ENCODE data around the gene XPO4.

Gene XPO4

GRCh38 chr13:20832861-20833260 lies 69.7 kb downstream of the XPO4 start:
- in situ Hi-C loops (cut with MboI; ENCODE audit: low sequenced_read_pairs, unreplicated experiment) = no loop called here
- no peak for DNase-seq (ENCODE audit: low spot score)
- no peak for TF ChIP-seq CTCF (IDR thresholded peaks at IDR 0.05; ENCODE audit: borderline replicate concordance, control extremely low read depth, extremely low read depth, insufficient read depth, missing control alignments)

- no peak for TF ChIP-seq CTCF (IDR thresholded peaks at IDR 0.05; ENCODE audit: borderline replicate concordance, control extremely low read depth, extremely low read depth, insufficient read depth, missing control alignments)
- DNase-seq (ENCODE audit: low spot score) = no peak
- in situ Hi-C loops (cut with MboI; ENCODE audit: low sequenced_read_pairs, unreplicated experiment) = no loop called here
Measured at GRCh38 chr13:20831933-20832332, 70.6 kb downstream of the XPO4 start.

DNA sequence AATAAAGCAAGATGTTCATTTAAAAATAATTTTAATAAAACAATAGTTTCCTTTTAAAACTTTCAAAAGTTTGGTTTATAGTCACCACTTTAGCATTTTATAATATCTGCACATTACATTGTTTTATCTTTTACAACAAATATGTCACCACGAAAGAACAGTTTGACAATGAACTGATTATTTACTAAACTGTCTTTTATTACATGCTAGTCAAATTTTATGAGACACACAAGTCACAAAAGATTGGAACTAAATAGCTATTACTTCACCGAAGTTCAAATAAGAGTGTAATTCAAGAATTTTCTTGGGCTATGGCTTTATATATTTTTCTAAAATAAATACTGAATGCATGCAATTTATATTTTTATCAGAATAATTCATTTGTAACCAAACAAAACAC lies 71.3 kb downstream of the XPO4 start:
- no peak for TF ChIP-seq CTCF (IDR thresholded peaks at IDR 0.05; ENCODE audit: borderline replicate concordance, control extremely low read depth, extremely low read depth, insufficient read depth, missing control alignments)
- DNase-seq (ENCODE audit: low spot score) = no peak
- in situ Hi-C loops (cut with MboI; ENCODE audit: low sequenced_read_pairs, unreplicated experiment) = no loop called here

DNA sequence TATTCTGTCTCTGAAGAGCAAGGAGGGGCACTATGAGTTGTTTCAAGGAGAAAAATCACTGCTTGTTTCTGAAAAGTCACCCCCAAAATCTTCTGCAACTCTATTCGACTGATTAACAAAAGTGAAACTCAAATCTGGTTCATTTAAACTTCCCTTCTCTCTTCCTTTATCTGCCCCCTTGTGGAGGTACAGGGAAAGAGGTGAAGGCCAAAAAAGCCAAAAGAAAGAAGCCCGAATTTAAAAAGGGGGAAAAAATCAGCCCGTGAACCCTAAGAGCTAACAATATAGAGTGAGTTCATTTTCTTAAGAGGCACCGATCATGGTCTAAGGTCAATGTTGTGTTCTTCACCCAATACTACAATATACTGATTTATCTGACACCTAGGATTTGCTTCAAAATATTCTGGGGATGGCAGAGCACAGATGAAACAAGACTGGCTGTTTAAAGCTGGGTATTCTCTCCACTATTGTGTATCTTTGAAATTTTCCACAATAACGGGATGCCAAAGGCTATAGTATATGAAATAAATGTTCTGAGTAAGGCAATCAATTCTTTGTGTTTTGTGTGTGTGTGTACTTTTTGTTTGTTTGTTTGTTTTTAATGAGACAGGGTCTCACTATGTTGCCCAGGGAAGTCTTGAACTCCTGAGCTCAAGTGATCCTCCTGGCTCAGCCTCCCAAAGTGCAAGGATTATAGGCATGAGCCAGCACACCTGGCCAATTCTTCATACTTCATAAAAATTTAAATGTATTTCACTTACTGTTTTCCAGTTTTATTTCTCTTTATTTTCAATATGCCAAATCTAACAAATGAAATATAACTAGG lies 73.8 kb downstream of the XPO4 start:
- DNase-seq (ENCODE audit: low spot score) = peak; percentile 34
- in situ Hi-C loops (cut with MboI; ENCODE audit: low sequenced_read_pairs, unreplicated experiment) = no loop called here
- TF ChIP-seq CTCF (IDR thresholded peaks at IDR 0.05; ENCODE audit: borderline replicate concordance, control extremely low read depth, extremely low read depth, insufficient read depth, missing control alignments) = peak; percentile 41

DNA sequence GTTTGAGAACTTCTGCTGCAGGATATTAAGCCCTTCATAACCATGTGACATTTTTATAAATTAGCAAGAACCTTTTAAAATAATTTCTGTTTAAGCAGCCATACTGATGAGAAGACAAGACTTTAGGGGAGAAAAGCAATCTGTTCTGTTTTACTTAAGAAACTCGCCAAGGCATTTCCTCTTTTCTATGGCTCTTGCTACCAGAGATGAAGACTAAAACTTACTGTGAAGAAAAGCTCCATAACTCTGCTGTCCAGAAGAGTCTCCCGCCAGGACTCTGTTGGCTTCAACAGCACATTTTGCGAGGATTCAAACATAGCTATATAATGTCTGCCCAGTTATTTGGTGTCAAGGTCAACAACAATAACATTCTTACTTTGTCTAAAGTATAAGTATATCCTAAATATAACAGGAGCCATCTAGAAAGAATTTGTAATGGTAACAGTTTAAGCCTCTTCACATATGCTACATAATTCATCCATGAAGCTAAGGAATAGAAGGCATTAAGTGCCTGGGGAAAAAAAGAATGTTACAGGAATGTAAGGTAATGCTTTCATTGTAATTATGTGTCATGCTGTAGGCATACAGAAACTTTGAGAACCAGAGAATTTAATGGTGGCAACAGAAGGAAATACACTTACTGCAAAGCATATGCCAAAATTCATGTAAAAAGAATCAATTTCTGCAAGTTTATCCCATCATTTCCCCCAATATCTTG lies 75.5 kb downstream of the XPO4 start:
- DNase-seq (ENCODE audit: low spot score) = no peak
- in situ Hi-C loops (cut with MboI; ENCODE audit: low sequenced_read_pairs, unreplicated experiment) = no loop called here
- TF ChIP-seq CTCF (IDR thresholded peaks at IDR 0.05; ENCODE audit: borderline replicate concordance, control extremely low read depth, extremely low read depth, insufficient read depth, missing control alignments) = no peak

DNA sequence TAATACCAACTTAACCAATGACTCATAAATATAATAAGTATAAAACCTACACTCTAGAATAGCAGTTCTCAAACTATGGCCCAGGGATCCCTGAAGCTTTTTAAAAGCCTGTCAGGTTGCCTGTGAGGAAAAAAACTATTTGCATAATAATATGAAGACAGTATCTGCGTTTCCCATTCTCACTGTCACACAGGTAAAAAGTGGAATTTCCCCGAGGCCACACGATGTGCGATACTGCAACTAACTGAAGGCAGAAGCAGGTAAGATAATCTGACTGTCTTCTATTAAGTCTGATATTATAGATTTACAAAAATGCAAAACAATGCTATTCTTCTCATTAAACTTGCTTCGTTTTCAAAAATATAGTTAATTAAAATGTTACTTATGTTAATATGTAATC lies 76.2 kb downstream of the XPO4 start:
- in situ Hi-C loops (cut with MboI; ENCODE audit: low sequenced_read_pairs, unreplicated experiment) = no loop called here
- TF ChIP-seq CTCF (IDR thresholded peaks at IDR 0.05; ENCODE audit: borderline replicate concordance, control extremely low read depth, extremely low read depth, insufficient read depth, missing control alignments) = no peak
- no peak for DNase-seq (ENCODE audit: low spot score)
